ENCODE results near the gene SEC16B. TPM values are rescaled to one million over a fixed set of nuclear protein-coding genes. Genes with fewer than 3 reads are reported as not detected.
"Not testable (repeated sequence)": the region's sequence is repeated elsewhere in the genome, so short reads cannot be mapped to it uniquely, and the experiment has no call there.

Gene SEC16B
- total RNA-seq, 1 donor: 3.3 TPM

DNA sequence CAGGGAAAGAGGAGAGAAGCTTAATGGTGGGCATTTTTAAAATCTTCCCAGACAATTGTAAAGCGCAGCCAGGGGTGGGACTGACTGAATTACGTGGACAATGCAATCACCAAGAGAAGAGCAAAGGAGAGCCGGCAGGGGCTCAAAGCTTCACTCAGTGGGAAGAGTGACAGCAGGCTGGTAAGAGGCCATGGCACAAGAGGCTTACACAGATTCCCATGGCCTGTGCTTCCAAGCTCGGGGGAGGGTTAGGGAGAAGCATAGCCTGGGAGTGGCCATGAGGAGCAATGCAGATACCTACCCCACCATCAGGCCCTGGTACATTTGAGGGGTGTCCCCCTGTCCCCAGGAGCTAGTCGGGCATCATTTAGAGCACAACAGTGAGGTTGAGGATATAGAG, 27.1 kb upstream of the SEC16B start:
- Histone ChIP-seq H2AFZ (ENCODE audit: low read length) (no peak overlapping the region), H3K4me3 (ENCODE audit: insufficient read depth, low read length) (no peak overlapping the region), H3K36me3 (ENCODE audit: insufficient read depth, low read length) (no peaks in the 10 kb centered on the region), H3K9me3 (ENCODE audit: low read depth, low read length) (no peaks in the 10 kb centered on the region), H4K20me1 (ENCODE audit: insufficient read depth, low read length) (no peaks in the 10 kb centered on the region), H3K27ac (ENCODE audit: low read depth, low read length) (no peak overlapping the region), H3K4me2 (ENCODE audit: insufficient read depth, low read length) (no peak overlapping the region), H3K79me2 (ENCODE audit: insufficient read depth, low read length) (no peaks in the 10 kb centered on the region), H3K27me3 (ENCODE audit: insufficient read depth, low read length) (no peaks in the 10 kb centered on the region), H3K4me1 (ENCODE audit: insufficient read depth, low read length) (no peaks in the 10 kb centered on the region)
- no peak for DNase-seq (ENCODE audit: insufficient read length, low spot score, missing footprints)
- TF ChIP-seq, protein P1, sequence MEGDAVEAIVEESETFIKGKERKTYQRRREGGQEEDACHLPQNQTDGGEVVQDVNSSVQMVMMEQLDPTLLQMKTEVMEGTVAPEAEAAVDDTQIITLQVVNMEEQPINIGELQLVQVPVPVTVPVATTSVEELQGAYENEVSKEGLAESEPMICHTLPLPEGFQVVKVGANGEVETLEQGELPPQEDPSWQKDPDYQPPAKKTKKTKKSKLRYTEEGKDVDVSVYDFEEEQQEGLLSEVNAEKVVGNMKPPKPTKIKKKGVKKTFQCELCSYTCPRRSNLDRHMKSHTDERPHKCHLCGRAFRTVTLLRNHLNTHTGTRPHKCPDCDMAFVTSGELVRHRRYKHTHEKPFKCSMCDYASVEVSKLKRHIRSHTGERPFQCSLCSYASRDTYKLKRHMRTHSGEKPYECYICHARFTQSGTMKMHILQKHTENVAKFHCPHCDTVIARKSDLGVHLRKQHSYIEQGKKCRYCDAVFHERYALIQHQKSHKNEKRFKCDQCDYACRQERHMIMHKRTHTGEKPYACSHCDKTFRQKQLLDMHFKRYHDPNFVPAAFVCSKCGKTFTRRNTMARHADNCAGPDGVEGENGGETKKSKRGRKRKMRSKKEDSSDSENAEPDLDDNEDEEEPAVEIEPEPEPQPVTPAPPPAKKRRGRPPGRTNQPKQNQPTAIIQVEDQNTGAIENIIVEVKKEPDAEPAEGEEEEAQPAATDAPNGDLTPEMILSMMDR (IDR thresholded peaks at IDR 0.05; ENCODE audit: extremely low read depth, low read depth, low read length): no peak

GRCh38 chr1:177995369-177995768, 25.5 kb upstream of the SEC16B start:
- Histone ChIP-seq H2AFZ (ENCODE audit: low read length) (no peak overlapping the region), H3K4me1 (ENCODE audit: insufficient read depth, low read length) (no peaks in the 10 kb centered on the region), H3K4me2 (ENCODE audit: insufficient read depth, low read length) (no peak overlapping the region), H3K27me3 (ENCODE audit: insufficient read depth, low read length) (no peaks in the 10 kb centered on the region), H3K4me3 (ENCODE audit: insufficient read depth, low read length) (no peak overlapping the region), H4K20me1 (ENCODE audit: insufficient read depth, low read length) (no peaks in the 10 kb centered on the region), H3K9me3 (ENCODE audit: low read depth, low read length) (no peaks in the 10 kb centered on the region), H3K79me2 (ENCODE audit: insufficient read depth, low read length) (no peaks in the 10 kb centered on the region), H3K36me3 (ENCODE audit: insufficient read depth, low read length) (no peaks in the 10 kb centered on the region), H3K27ac (ENCODE audit: low read depth, low read length) (no peak overlapping the region)
- TF ChIP-seq, protein P1 (IDR thresholded peaks at IDR 0.05; ENCODE audit: extremely low read depth, low read depth, low read length): no peak
- no peak for DNase-seq (ENCODE audit: insufficient read length, low spot score, missing footprints)

DNA sequence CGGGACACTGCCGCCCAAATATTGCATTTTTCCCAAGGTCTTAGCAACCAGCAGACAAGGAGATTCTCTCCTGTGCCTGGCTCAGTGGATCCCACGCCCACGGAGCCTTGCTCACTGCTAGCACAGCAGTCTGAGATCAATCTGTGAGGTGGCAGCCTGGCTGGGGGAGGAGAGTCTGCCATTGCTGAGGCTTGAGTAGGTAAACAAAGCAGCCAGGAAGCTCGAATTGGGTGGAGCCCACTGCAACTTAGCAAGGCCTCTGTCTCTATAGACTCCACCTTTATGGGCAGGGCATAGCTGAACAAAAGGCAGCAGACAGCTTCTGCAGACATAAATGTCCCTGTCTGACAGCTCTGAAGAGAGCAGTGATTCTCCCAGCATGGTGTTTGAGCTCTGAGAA, 16.4 kb upstream of the SEC16B start:
- H3K27ac ChIP-seq (ENCODE audit: low read depth, low read length); H3K79me2 ChIP-seq (ENCODE audit: insufficient read depth, low read length); H4K20me1 ChIP-seq (ENCODE audit: insufficient read depth, low read length); H3K4me3 ChIP-seq (ENCODE audit: insufficient read depth, low read length); H3K36me3 ChIP-seq (ENCODE audit: insufficient read depth, low read length); DNase-seq (ENCODE audit: insufficient read length, low spot score, missing footprints); H3K27me3 ChIP-seq (ENCODE audit: insufficient read depth, low read length); H3K9me3 ChIP-seq (ENCODE audit: low read depth, low read length): not testable (repeated sequence)
- peak overlapping the region; percentile 27 for H3K4me2 ChIP-seq (ENCODE audit: insufficient read depth, low read length)
- H2AFZ ChIP-seq (ENCODE audit: low read length): peak overlapping the region; percentile 76
- peaks cover 18% of the 10 kb centered on the region for H3K4me1 ChIP-seq (ENCODE audit: insufficient read depth, low read length)

DNA sequence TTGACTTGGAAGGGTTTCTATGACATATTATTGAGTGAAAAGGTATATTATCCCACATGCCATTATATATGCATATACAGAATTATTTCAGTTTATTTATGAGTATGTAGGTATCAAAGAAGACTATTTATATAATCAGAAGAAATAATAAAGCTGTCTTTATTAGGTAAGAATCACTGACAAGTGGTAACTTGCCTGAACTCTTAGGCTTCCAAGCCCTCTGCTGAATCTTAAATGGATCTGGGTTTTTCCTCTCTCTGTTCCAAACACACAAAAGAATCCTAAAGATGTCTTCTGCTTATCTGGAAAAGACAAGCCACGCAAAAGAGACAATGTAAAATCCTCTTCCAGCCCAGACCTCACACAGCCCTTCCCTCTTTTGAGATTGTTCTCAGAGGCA, 14.9 kb upstream of the SEC16B start:
- no peaks in the 10 kb centered on the region for H3K9me3 ChIP-seq (ENCODE audit: low read depth, low read length)
- no peak for DNase-seq (ENCODE audit: insufficient read length, low spot score, missing footprints)
- H3K4me1 ChIP-seq (ENCODE audit: insufficient read depth, low read length): peaks cover 18% of the 10 kb centered on the region
- H2AFZ ChIP-seq (ENCODE audit: low read length): no peak overlapping the region
- peak overlapping the region; percentile 89 for H3K27ac ChIP-seq (ENCODE audit: low read depth, low read length)
- H3K4me2 ChIP-seq (ENCODE audit: insufficient read depth, low read length): no peak overlapping the region
- no peaks in the 10 kb centered on the region for H3K36me3 ChIP-seq (ENCODE audit: insufficient read depth, low read length)
- H3K27me3 ChIP-seq (ENCODE audit: insufficient read depth, low read length): no peaks in the 10 kb centered on the region
- peaks cover 9% of the 10 kb centered on the region for H3K79me2 ChIP-seq (ENCODE audit: insufficient read depth, low read length)
- no peaks in the 10 kb centered on the region for H4K20me1 ChIP-seq (ENCODE audit: insufficient read depth, low read length)
- H3K4me3 ChIP-seq (ENCODE audit: insufficient read depth, low read length): no peak overlapping the region
- TF ChIP-seq, protein P1 (IDR thresholded peaks at IDR 0.05; ENCODE audit: extremely low read depth, low read depth, low read length): no peak

Data from osteoblast (primary cell).